GM12801 (cell line): ENCODE data around the gene LYSMD3.

Experiments
- CTCF ChIP-seq: IDR thresholded peaks from one replicate; pipeline ENCODE4 v1.5.1; 2011; ENCODE audit warnings: control low read depth; ENCODE audit not compliant: insufficient read length; ENCODE audit errors: extremely low read depth

Gene LYSMD3

GRCh38 chr5:90504743-90505142 lies 24.6 kb downstream of the LYSMD3 start:
- no peak for TF ChIP-seq CTCF

- TF ChIP-seq CTCF = no peak
Observed at GRCh38 chr5:90503596-90503995, 25.8 kb downstream of the LYSMD3 start.

- TF ChIP-seq CTCF = no peak
Observed at GRCh38 chr5:90495146-90495545, 34.2 kb downstream of the LYSMD3 start.

- TF ChIP-seq CTCF = no peak
Observed at GRCh38 chr5:90494043-90494442, 35.3 kb downstream of the LYSMD3 start.

- TF ChIP-seq CTCF = no peak
Observed at GRCh38 chr5:90488791-90489190, 40.6 kb downstream of the LYSMD3 start.

- TF ChIP-seq CTCF = no peak
Observed at GRCh38 chr5:90484540-90484939, 44.8 kb downstream of the LYSMD3 start.

- no peak for TF ChIP-seq CTCF
Observed at GRCh38 chr5:90483206-90483605, 46.2 kb downstream of the LYSMD3 start.

- TF ChIP-seq CTCF = no peak
Observed at GRCh38 chr5:90480699-90481098, 48.7 kb downstream of the LYSMD3 start.
